Activated naive CD4-positive, alpha-beta T cell treated with anti-CD3 and anti-CD28 coated beads, Interleukin-2, amount 50 U/mL, for 72 hours (primary cell): Measurements from ENCODE around the gene BRD8. TPM values are rescaled to one million over a fixed set of nuclear protein-coding genes. Genes with fewer than 3 reads are reported as not detected.
"Not testable (repeated sequence)": the region's sequence is repeated elsewhere in the genome, so short reads cannot be mapped to it uniquely, and the experiment has no call there.

ENCODE experiments used
- ATAC-seq, 2 donors: fragments of 150-1000 bp; cut with Tn5 transposase; 2 replicates each; pipeline ENCODE4 v1.10.0; 2021; ENCODE audit warnings: mild to moderate bottlenecking in 2 of 2, moderate library complexity in 2 of 2
- DNase-seq, 2 donors: peaks; one replicate each; pipeline ENCODE4 v3.0.0; 2021 to 2022; ENCODE audit warnings: low spot score in 2 of 2
- H3K27ac Mint-ChIP-seq, 2 donors: one replicate each; pipeline ENCODE4 v1.8.0; 2022; ENCODE audit warnings: mild to moderate bottlenecking in 2 of 2, mixed read lengths in 2 of 2
- H3K36me3 Mint-ChIP-seq, 2 donors: one replicate each; pipeline ENCODE4 v1.8.0; 2022; ENCODE audit warnings: mixed read lengths in 2 of 2
- H3K9me3 Mint-ChIP-seq, 2 donors: one replicate each; pipeline ENCODE4 v1.8.0; 2022; ENCODE audit warnings: mixed read lengths in 2 of 2
- total RNA-seq, 2 donors: library from RNA; stranded (reverse); gene quantifications; one replicate each; pipeline ENCODE4 v1.2.3, GENCODE V29; 2022

Gene BRD8
- total RNA-seq, 2 donors from 2014 or later, result 58.3 to 209 TPM

- Mint-ChIP-seq H3K27ac (no peak overlapping the region), H3K9me3 (no peaks in the 10 kb centered on the region), H3K36me3 (peaks cover 0 to 8% of the 10 kb centered on the region in 2 donors)
- DNase-seq (peak in 1 of 2 donors; percentile 11), ATAC-seq (peak in 1 of 2 donors; percentile 21)
These were observed 402 bp downstream of the BRD8 start for GRCh38 chr5:138177941-138178515.

GRCh38 chr5:138170299-138170698, 8.1 kb downstream of the BRD8 start:
- ATAC-seq, result no peak
- no peak overlapping the region for H3K27ac Mint-ChIP-seq
- no peak for DNase-seq
- no peaks in the 10 kb centered on the region for H3K9me3 Mint-ChIP-seq
- peaks cover 20 to 27% of the 10 kb centered on the region in 2 donors for H3K36me3 Mint-ChIP-seq

GRCh38 chr5:138169124-138169523, 9.3 kb downstream of the BRD8 start:
- H3K27ac Mint-ChIP-seq, result no peak overlapping the region
- DNase-seq (no peak), ATAC-seq (no peak)
- peaks cover 31 to 38% of the 10 kb centered on the region in 2 donors for H3K36me3 Mint-ChIP-seq
- H3K9me3 Mint-ChIP-seq, result no peaks in the 10 kb centered on the region

- Mint-ChIP-seq H3K36me3 (peaks cover 51 to 52% of the 10 kb centered on the region in 2 donors), H3K9me3 (no peaks in the 10 kb centered on the region), H3K27ac (peak overlapping the region in 1 of 2 donors; percentile 6)
- ATAC-seq, result no peak
- DNase-seq, result no peak
These were observed 14.7 kb downstream of the BRD8 start for GRCh38 chr5:138163721-138164120.

- ATAC-seq (no peak), DNase-seq (no peak)
- Mint-ChIP-seq H3K27ac (no peak overlapping the region), H3K36me3 (peaks cover 46 to 57% of the 10 kb centered on the region in 2 donors), H3K9me3 (no peaks in the 10 kb centered on the region)
These were observed 17.7 kb downstream of the BRD8 start for GRCh38 chr5:138160706-138161105.

GRCh38 chr5:138159666-138160065, 18.8 kb downstream of the BRD8 start:
- H3K36me3 Mint-ChIP-seq, result peaks cover 40 to 46% of the 10 kb centered on the region in 2 donors
- H3K9me3 Mint-ChIP-seq, result no peaks in the 10 kb centered on the region
- DNase-seq (no peak), ATAC-seq (no peak)
- H3K27ac Mint-ChIP-seq, result no peak overlapping the region

GRCh38 chr5:138157626-138158025, 20.8 kb downstream of the BRD8 start:
- H3K9me3 Mint-ChIP-seq, result no peaks in the 10 kb centered on the region
- ATAC-seq, result no peak
- H3K27ac Mint-ChIP-seq, result peak overlapping the region in 1 of 2 donors; percentile 48
- no peak for DNase-seq
- peaks cover 21 to 32% of the 10 kb centered on the region in 2 donors for H3K36me3 Mint-ChIP-seq

- not testable (repeated sequence) for DNase-seq, H3K27ac Mint-ChIP-seq, ATAC-seq, H3K9me3 Mint-ChIP-seq
- peaks cover 21 to 28% of the 10 kb centered on the region in 2 donors for H3K36me3 Mint-ChIP-seq
These were observed 22.5 kb downstream of the BRD8 start for GRCh38 chr5:138155977-138156376.

- Mint-ChIP-seq H3K9me3 (no peaks in the 10 kb centered on the region), H3K36me3 (no peaks in the 10 kb centered on the region), H3K27ac (no peak overlapping the region)
- DNase-seq (no peak), ATAC-seq (no peak)
These were observed 28.9 kb downstream of the BRD8 start for GRCh38 chr5:138149530-138149929.

- Mint-ChIP-seq H3K9me3 (no peaks in the 10 kb centered on the region), H3K36me3 (no peaks in the 10 kb centered on the region), H3K27ac (no peak overlapping the region)
- DNase-seq, result no peak
- ATAC-seq, result no peak
These were observed 29.6 kb downstream of the BRD8 start for GRCh38 chr5:138148811-138149210.

- not testable (repeated sequence) for DNase-seq, H3K36me3 Mint-ChIP-seq, H3K9me3 Mint-ChIP-seq, ATAC-seq, H3K27ac Mint-ChIP-seq
These were observed 34.9 kb downstream of the BRD8 start for GRCh38 chr5:138143578-138143977.

GRCh38 chr5:138141734-138142133, 36.7 kb downstream of the BRD8 start:
- no peaks in the 10 kb centered on the region for H3K36me3 Mint-ChIP-seq
- DNase-seq (no peak), ATAC-seq (no peak)
- H3K27ac Mint-ChIP-seq, result no peak overlapping the region
- H3K9me3 Mint-ChIP-seq, result no peaks in the 10 kb centered on the region

- Mint-ChIP-seq H3K27ac (no peak overlapping the region), H3K9me3 (no peaks in the 10 kb centered on the region), H3K36me3 (no peaks in the 10 kb centered on the region)
- ATAC-seq (no peak), DNase-seq (no peak)
These were observed 38.2 kb downstream of the BRD8 start for GRCh38 chr5:138140268-138140667.

- Mint-ChIP-seq H3K9me3 (no peaks in the 10 kb centered on the region), H3K36me3 (no peaks in the 10 kb centered on the region), H3K27ac (no peak overlapping the region)
- no peak for DNase-seq
- no peak for ATAC-seq
These were observed 38.7 kb downstream of the BRD8 start for GRCh38 chr5:138139781-138140090.

GRCh38 chr5:138138949-138139780, 39.3 kb downstream of the BRD8 start, which contains the start of gene NME5:
TSS of gene NME5 (minus strand) at chr5:138139428. CDS start at chr5:138138780, 648 bp downstream.
- no peaks in the 10 kb centered on the region for H3K36me3 Mint-ChIP-seq
- DNase-seq, result no peak
- no peak within 1 kb of the TSS for H3K27ac Mint-ChIP-seq
- peak in 1 of 2 donors; percentile 18 for ATAC-seq
- H3K9me3 Mint-ChIP-seq, result no peaks in the 10 kb centered on the region

- DNase-seq (no peak), ATAC-seq (no peak)
- Mint-ChIP-seq H3K9me3 (no peaks in the 10 kb centered on the region), H3K36me3 (no peaks in the 10 kb centered on the region), H3K27ac (no peak overlapping the region)
These were observed 45.9 kb downstream of the BRD8 start for GRCh38 chr5:138132543-138132942.

GRCh38 chr5:138129347-138129746, 49.1 kb downstream of the BRD8 start:
- ATAC-seq (no peak), DNase-seq (no peak)

GRCh38 chr5:138128334-138128733, 50.1 kb downstream of the BRD8 start:
- DNase-seq (no peak), ATAC-seq (no peak)
- H3K36me3 Mint-ChIP-seq, result no peaks in the 10 kb centered on the region
- H3K27ac Mint-ChIP-seq, result no peak overlapping the region
- H3K9me3 Mint-ChIP-seq, result no peaks in the 10 kb centered on the region

More at GRCh38 chr5:138129347-138129746, 49.1 kb downstream of the BRD8 start:
- no peaks in the 10 kb centered on the region for H3K36me3 Mint-ChIP-seq
- H3K27ac Mint-ChIP-seq, result no peak overlapping the region
- no peaks in the 10 kb centered on the region for H3K9me3 Mint-ChIP-seq
